HepG2 (cell line): ENCODE measurements around the gene RASL10A. TPM values are rescaled to one million over a fixed set of nuclear protein-coding genes. Genes with fewer than 3 reads are reported as not detected.
A peak's percentile ranks its signal among the peaks of the same experiment; 100 is the strongest.

Experiments used
- ATAC-seq: fragments of 200-7000 bp; cut with Tn5 transposase; 3 replicates; pipeline ENCODE4 v1.9.1; 2020; ENCODE audit warnings: mild to moderate bottlenecking, moderate library complexity
- BruUV-seq: library from RNA; stranded (reverse); fragments of 400-500 nt; replicated peaks from 2 replicates; lab custom pipeline; 2021; lab: Mats Ljungman, UMichigan
- CTCF ChIA-PET: fragments of 300-600 bp; formaldehyde crosslinking; extraction: SDS; loops from one replicate; lab custom pipeline; 2021; ENCODE audit warnings: low total read pairs, inconsistent platforms, low intra/inter-chr PET ratio; lab: Yijun Ruan, JAX
- POLR2A ChIA-PET: fragments of 350-600 bp; sonication (Branson Sonifier 250); formaldehyde crosslinking; loops from one replicate; lab custom pipeline; 2020; ENCODE audit warnings: antibody characterized with exemption, inconsistent platforms; lab: Yijun Ruan, JAX
- DNase-seq: peaks from one replicate; pipeline ENCODE4 v3.0.0-alpha.2; 2015; ENCODE audit warnings: low spot score
- FAIRE-seq: peaks from 3 replicates; lab custom pipeline; 2011; peaks lifted over from hg19 to GRCh38; lab: Jason Lieb, UNC
- H2AFZ ChIP-seq: one replicate; pipeline ENCODE4 v1.6.1; 2011; ENCODE audit warnings: low read length, inconsistent platforms
- H3K27ac ChIP-seq: fragments of 300-600 bp; 3 replicates; pipeline ENCODE4 v1.8.0; 2011; ENCODE audit warnings: mixed run types, mild to moderate bottlenecking, mixed read lengths, low read length, inconsistent platforms; ENCODE audit not compliant: insufficient read depth; ENCODE audit errors: extremely low read length
- H3K27me3 ChIP-seq, 2 experiments: fragments of 200-600 bp in 1 of 2; 2 replicates in 1 of 2; 3 replicates in 1 of 2; pipeline versions ENCODE4 v1.6.0 to v1.8.0; 2011; ENCODE audit warnings: low read length in 2 of 2, mild to moderate bottlenecking in 2 of 2, moderate library complexity in 2 of 2, inconsistent platforms in 1 of 2; ENCODE audit not compliant: insufficient read depth in 2 of 2, control insufficient read depth in 1 of 2
- H3K36me3 ChIP-seq, 2 experiments: fragments of 200-600 bp in 1 of 2; replicated peaks in 1 of 2; 2 replicates in 1 of 2; 3 replicates in 1 of 2; pipeline versions ENCODE4 v1.5.1 to v1.8.0; 2011; ENCODE audit warnings: low read length in 2 of 2, inconsistent platforms in 1 of 2; ENCODE audit not compliant: insufficient read depth in 2 of 2, control insufficient read depth in 1 of 2
- H3K4me1 ChIP-seq: 2 replicates; pipeline ENCODE4 v1.5.1; 2012; ENCODE audit warnings: low read length, inconsistent platforms; ENCODE audit not compliant: insufficient read depth
- H3K4me2 ChIP-seq: 2 replicates; pipeline ENCODE4 v1.6.0; 2011; ENCODE audit warnings: low read depth, low read length, inconsistent platforms
- H3K4me3 ChIP-seq, 3 experiments: fragments of 200-600 bp in 1 of 3; sonication (generic), shearing (Covaris generic) in 1 of 3; replicated peaks in 1 of 3; 2 replicates each; pipeline ENCODE4 v1.5.1; 2011 to 2016; ENCODE audit warnings: low read length in 3 of 3, inconsistent platforms in 2 of 3, low read depth in 2 of 3, mild to moderate bottlenecking in 2 of 3, control low read depth in 1 of 3, mixed read lengths in 1 of 3; ENCODE audit not compliant: insufficient read depth in 1 of 3
- H3K79me2 ChIP-seq: one replicate; pipeline ENCODE4 v1.6.1; 2011; ENCODE audit warnings: low read length, inconsistent platforms; ENCODE audit not compliant: insufficient read depth
- H3K9ac ChIP-seq: 2 replicates; pipeline ENCODE4 v1.6.0; 2011; ENCODE audit warnings: mild to moderate bottlenecking, low read depth, low read length, inconsistent platforms; ENCODE audit not compliant: insufficient read depth
- H3K9me3 ChIP-seq: 2 replicates; pipeline ENCODE4 v1.5.1; 2012; ENCODE audit warnings: mild to moderate bottlenecking, low read length
- H4K20me1 ChIP-seq: 2 replicates; pipeline ENCODE4 v1.6.0; 2011; ENCODE audit warnings: inconsistent platforms, mild to moderate bottlenecking, low read length, moderate library complexity; ENCODE audit not compliant: insufficient read depth
- AGO1 ChIP-seq: fragments of 200-400 bp; formaldehyde crosslinking; IDR thresholded peaks from 2 replicates; pipeline ENCODE4 v1.6.1; 2017; ENCODE audit warnings: mild to moderate bottlenecking, low read depth, low read length, moderate library complexity; ENCODE audit not compliant: poor library complexity, severe bottlenecking
- ATF7-NPFF ChIP-seq: sonication (generic); formaldehyde crosslinking; IDR thresholded peaks from 2 replicates; pipeline ENCODE4 v1.8.1; 2023; ENCODE audit warnings: mild to moderate bottlenecking, low read depth, missing genetic modification reagents, moderate library complexity
- DBP ChIP-seq: sonication (generic); formaldehyde crosslinking; IDR thresholded peaks from 2 replicates; pipeline ENCODE4 v1.4.0; 2020; ENCODE audit warnings: missing genetic modification reagents; ENCODE audit errors: not compliant biosample characterization
- FUBP1 ChIP-seq: sonication (generic); formaldehyde crosslinking; IDR thresholded peaks from 2 replicates; pipeline ENCODE4 v1.5.1; 2020; ENCODE audit warnings: missing genetic modification reagents, mild to moderate bottlenecking, borderline replicate concordance
- HBP1 ChIP-seq: IDR thresholded peaks from 2 replicates; pipeline ENCODE4 v1.6.1; 2016; ENCODE audit warnings: low read depth, control low read depth
- HDAC1 ChIP-seq: sonication (generic); formaldehyde crosslinking; IDR thresholded peaks from 2 replicates; pipeline ENCODE4 v1.5.1; 2020; ENCODE audit warnings: mild to moderate bottlenecking, missing genetic modification reagents
- JUND ChIP-seq: sonication (generic); formaldehyde crosslinking; IDR thresholded peaks from 2 replicates; pipeline ENCODE4 v1.8.0; 2022; ENCODE audit warnings: mild to moderate bottlenecking, missing genetic modification reagents
- MXI1 ChIP-seq: IDR thresholded peaks from 3 replicates; pipeline ENCODE4 v1.6.1; 2012; ENCODE audit warnings: low read depth, low read length, inconsistent platforms, borderline replicate concordance
- SIN3B ChIP-seq: fragments of 150-350 bp; IDR thresholded peaks from 2 replicates; pipeline ENCODE4 v1.6.1; 2014; ENCODE audit warnings: low read length
- WIZ ChIP-seq: sonication (generic); formaldehyde crosslinking; IDR thresholded peaks from 2 replicates; pipeline ENCODE4 v1.5.1; 2020; ENCODE audit warnings: mild to moderate bottlenecking, missing genetic modification reagents
- ZBTB14 ChIP-seq: sonication (generic); formaldehyde crosslinking; IDR thresholded peaks from 2 replicates; pipeline ENCODE4 v1.4.0; 2020; ENCODE audit warnings: missing genetic modification reagents
- ZFP91 ChIP-seq: sonication (generic); formaldehyde crosslinking; IDR thresholded peaks from 2 replicates; pipeline ENCODE4 v1.9.0; 2022; ENCODE audit warnings: missing genetic modification reagents, mild to moderate bottlenecking, borderline replicate concordance
- ZNF10 ChIP-seq: sonication (generic); formaldehyde crosslinking; IDR thresholded peaks from 2 replicates; pipeline ENCODE4 v1.4.0; 2020; ENCODE audit warnings: mild to moderate bottlenecking, low read depth, missing genetic modification reagents, borderline replicate concordance
- ZNF180 ChIP-seq: sonication (generic); formaldehyde crosslinking; IDR thresholded peaks from 2 replicates; pipeline ENCODE4 v1.4.0; 2020; ENCODE audit warnings: low read depth, missing genetic modification reagents, borderline replicate concordance
- ZNF3 ChIP-seq: IDR thresholded peaks from 2 replicates; pipeline ENCODE4 v1.7.0; 2017; ENCODE audit warnings: inconsistent platforms
- ZNF614 ChIP-seq: IDR thresholded peaks from 2 replicates; pipeline ENCODE4 v1.6.1; 2018; ENCODE audit warnings: missing biosample characterization, missing genetic modification reagents, inconsistent platforms, borderline replicate concordance
- ZNF670 ChIP-seq: sonication (generic); formaldehyde crosslinking; IDR thresholded peaks from 2 replicates; pipeline ENCODE4 v1.8.0; 2022; ENCODE audit warnings: mild to moderate bottlenecking, missing genetic modification reagents, borderline replicate concordance
- ZZZ3 ChIP-seq: sonication (generic); formaldehyde crosslinking; IDR thresholded peaks from 2 replicates; pipeline ENCODE4 v1.4.0; 2020; ENCODE audit warnings: missing genetic modification reagents, mild to moderate bottlenecking, borderline replicate concordance
- WGBS: methylation state at CpG from one replicate; pipeline ENCODE4 v1.1.6; 2017; ENCODE audit warnings: low lambda C conversion rate; 5-methylcytosine and 5-hydroxymethylcytosine counted together
- in situ Hi-C: cut with HindIII; loops from 2 replicates; pipeline ENCODE4 v1.10.0; 2017; ENCODE audit warnings: low pct_unique_long_range_greater_than_20kb; ENCODE audit not compliant: extremely low pct_ligation_motif_present
- intact Hi-C: fragments of 100-400 bp; cut with micrococcal nuclease; formaldehyde crosslinking; loops from one replicate; pipeline ENCODE4 v1.10.0; 2022; ENCODE audit not compliant: unreplicated experiment
- polyA plus RNA-seq, 8 experiments: library from polyadenylated mRNA; depleted of rRNA in 3 of 8; stranded (reverse) in 7 of 8; unstranded in 1 of 8; fragments of >200 nt; fragmentation: Illumina TruSeq in 4 of 8; extraction: Trizol in 4 of 8; gene quantifications; 2 replicates each; pipeline versions ENCODE4 v1.2.1 to v1.2.3, GENCODE V29; 2011 to 2016; ENCODE audit warnings: low read depth in 4 of 8, missing spikeins in 1 of 8, mixed read lengths in 1 of 8; ENCODE audit not compliant: insufficient read depth in 1 of 8
- total RNA-seq, 5 experiments: library from RNA; depleted of rRNA; stranded (reverse); fragments of >200 nt; fragmentation: Illumina TruSeq; extraction: Trizol; gene quantifications; 2 replicates each; pipeline ENCODE4 v1.2.3, GENCODE V29; 2016; ENCODE audit warnings: low read depth in 1 of 5

The RASL10A gene
- total and polyA plus RNA-seq, 2 of the 13 experiments (the other 11 are each of a cell fraction or from before 2014, with no cell fraction given): 0.05 to 0.22 TPM

GRCh38 chr22:29310863-29311339 lies 4.6 kb downstream of the RASL10A start:
- no peak overlapping the region for H3K27ac ChIP-seq
- H3K27me3 ChIP-seq: peaks cover 5 to 26% of the 10 kb centered on the region in 2 experiments; a peak in 4 of 5 replicates
- no TSS peak for BruUV-seq
- no peak overlapping the region for H2AFZ ChIP-seq
- H3K36me3 ChIP-seq: no peaks in the 10 kb centered on the region
- 55% methylated on average over 8 of the region's 18 CpGs for WGBS
- ATAC-seq (peak; percentile 47), DNase-seq (peak; percentile 73), FAIRE-seq (no peak)
- H3K4me1 ChIP-seq: peaks cover 60% of the 10 kb centered on the region
- no peaks in the 10 kb centered on the region for H3K79me2 ChIP-seq
- no peak overlapping the region for H3K9ac ChIP-seq
- no peaks in the 10 kb centered on the region for H3K9me3 ChIP-seq
- intact Hi-C loops: no loop called here
- no peaks in the 10 kb centered on the region for H4K20me1 ChIP-seq
- H3K4me2 ChIP-seq: peak overlapping the region; percentile 27; the same call in 1 of the 2 replicates
- ChIA-PET POLR2A (no interaction called here), CTCF (no interaction called here)
- no peak overlapping the region for H3K4me3 ChIP-seq
- in situ Hi-C loops: no loop called here
- TF ChIP-seq MXI1: peak; percentile 78; the same call in 1 of the 3 replicates
- TF ChIP-seq HDAC1: 0 out of 2 replicates have a peak, but pooled peaks have one; percentile 20
- TF ChIP-seq ZNF180 (CRISPR knock-in tag): no peak
- TF ChIP-seq ZFP91 (CRISPR knock-in tag): peak; percentile 53; the same call in 1 of the 2 replicates
- 0 out of 2 replicates have a peak, but pooled peaks have one; percentile 28 for TF ChIP-seq JUND (CRISPR knock-in tag)
- no peak for TF ChIP-seq ZNF3 (CRISPR knock-in tag)
- TF ChIP-seq ATF7-NPFF (CRISPR knock-in tag): no peak
- TF ChIP-seq ZZZ3 (CRISPR knock-in tag): no peak
- TF ChIP-seq ZNF10 (CRISPR knock-in tag): no peak
- no peak for TF ChIP-seq DBP (CRISPR knock-in tag)
- TF ChIP-seq ZNF670 (CRISPR knock-in tag): no peak
- no peak for TF ChIP-seq HBP1
- TF ChIP-seq WIZ (CRISPR knock-in tag): no peak
- TF ChIP-seq SIN3B: no peak
- TF ChIP-seq ZNF614: no peak
- TF ChIP-seq AGO1: peak; percentile 36
- TF ChIP-seq ZBTB14 (CRISPR knock-in tag): no peak
- no peak for TF ChIP-seq FUBP1 (CRISPR knock-in tag)
